Upper lobe of right lung (tissue), 1 donor: ENCODE measurements around the gene TGFB1I1. TPM values are rescaled to one million over a fixed set of nuclear protein-coding genes. Genes with fewer than 3 reads are reported as not detected.

Source experiments
- ATAC-seq: fragments of 200-7000 bp; cut with Tn5 transposase; one replicate; pipeline ENCODE4 v1.9.1; 2020; ENCODE audit warnings: mild to moderate bottlenecking, moderate library complexity
- DNase-seq: peaks from one replicate; pipeline ENCODE4 v3.0.0-alpha.2; 2020
- H3K27ac ChIP-seq: fragments of 200-600 bp; one replicate; pipeline ENCODE4 v1.8.0; 2022
- H3K27me3 ChIP-seq: fragments of 200-600 bp; one replicate; pipeline ENCODE4 v1.8.0; 2022; ENCODE audit warnings: mild to moderate bottlenecking
- H3K36me3 ChIP-seq: fragments of 200-600 bp; one replicate; pipeline ENCODE4 v1.8.0; 2022
- H3K4me1 ChIP-seq: fragments of 200-600 bp; one replicate; pipeline ENCODE4 v1.8.0; 2022
- H3K4me3 ChIP-seq: fragments of 200-600 bp; one replicate; pipeline ENCODE4 v1.8.0; 2022; ENCODE audit warnings: mild to moderate bottlenecking
- H3K9me3 ChIP-seq: fragments of 200-600 bp; one replicate; pipeline ENCODE4 v1.8.0; 2022
- intact Hi-C: fragments of 100-400 bp; cut with DNase I; formaldehyde crosslinking; loops from one replicate; pipeline ENCODE4 v1.11.0; 2022
- total RNA-seq: library from RNA; stranded (reverse); fragmentation: NEBNext Ultra II Directional; extraction: Animal tissue kit (Norgen Biotek cat#: 25700); gene quantifications from one replicate; pipeline ENCODE4 v1.2.1, GENCODE V29; 2021
- TF ChIP-seq, protein P1 (sequence below): fragments of 200-600 bp; IDR thresholded peaks from one replicate; pipeline ENCODE4 v1.8.0; 2022; ENCODE audit warnings: antibody characterized with exemption
- donor health status: DM: no; HTN: yes; CAD: no; lungs with severe emphysema.

TGFB1I1 gene
- total RNA-seq, 1 donor from 2014 or later = 49.9 TPM

DNA sequence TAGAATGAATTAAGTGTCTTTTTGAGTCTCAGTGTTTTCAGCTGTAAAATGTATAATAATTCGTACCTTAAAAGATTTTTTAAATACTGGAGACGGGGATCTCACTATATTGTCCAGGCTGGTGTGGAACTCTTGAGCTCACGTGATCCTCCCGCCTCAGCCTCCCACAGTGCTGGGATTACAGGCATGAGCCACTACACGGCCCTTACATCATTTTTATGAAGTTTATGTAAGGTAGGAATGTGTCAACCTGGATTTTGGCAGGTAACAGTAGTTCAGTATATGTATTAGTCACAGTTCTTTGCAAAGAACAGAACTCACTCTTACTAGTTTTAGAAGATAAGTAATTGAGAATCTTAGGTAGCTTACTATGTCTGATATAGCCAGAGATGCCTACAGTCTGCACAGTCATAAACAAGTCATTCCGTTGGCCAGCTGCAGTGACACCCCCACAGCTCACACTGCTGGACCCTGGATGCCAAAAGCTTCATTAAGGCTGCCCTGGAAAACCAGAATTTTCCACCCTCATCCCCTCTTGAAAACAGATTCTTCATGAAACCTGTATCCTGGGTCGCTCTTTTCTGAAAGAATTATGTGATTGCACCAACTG is 43.2 kb upstream of the TGFB1I1 start:
- Histone ChIP-seq H3K9me3 (no peaks in the 10 kb centered on the region), H3K4me3 (no peak overlapping the region), H3K4me1 (peaks cover 4% of the 10 kb centered on the region), H3K36me3 (no peaks in the 10 kb centered on the region), H3K27ac (no peak overlapping the region), H3K27me3 (no peaks in the 10 kb centered on the region)
- DNase-seq (no peak), ATAC-seq (no peak)
- TF ChIP-seq, protein P1, sequence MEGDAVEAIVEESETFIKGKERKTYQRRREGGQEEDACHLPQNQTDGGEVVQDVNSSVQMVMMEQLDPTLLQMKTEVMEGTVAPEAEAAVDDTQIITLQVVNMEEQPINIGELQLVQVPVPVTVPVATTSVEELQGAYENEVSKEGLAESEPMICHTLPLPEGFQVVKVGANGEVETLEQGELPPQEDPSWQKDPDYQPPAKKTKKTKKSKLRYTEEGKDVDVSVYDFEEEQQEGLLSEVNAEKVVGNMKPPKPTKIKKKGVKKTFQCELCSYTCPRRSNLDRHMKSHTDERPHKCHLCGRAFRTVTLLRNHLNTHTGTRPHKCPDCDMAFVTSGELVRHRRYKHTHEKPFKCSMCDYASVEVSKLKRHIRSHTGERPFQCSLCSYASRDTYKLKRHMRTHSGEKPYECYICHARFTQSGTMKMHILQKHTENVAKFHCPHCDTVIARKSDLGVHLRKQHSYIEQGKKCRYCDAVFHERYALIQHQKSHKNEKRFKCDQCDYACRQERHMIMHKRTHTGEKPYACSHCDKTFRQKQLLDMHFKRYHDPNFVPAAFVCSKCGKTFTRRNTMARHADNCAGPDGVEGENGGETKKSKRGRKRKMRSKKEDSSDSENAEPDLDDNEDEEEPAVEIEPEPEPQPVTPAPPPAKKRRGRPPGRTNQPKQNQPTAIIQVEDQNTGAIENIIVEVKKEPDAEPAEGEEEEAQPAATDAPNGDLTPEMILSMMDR = no peak
- intact Hi-C loops = no loop called here

DNA sequence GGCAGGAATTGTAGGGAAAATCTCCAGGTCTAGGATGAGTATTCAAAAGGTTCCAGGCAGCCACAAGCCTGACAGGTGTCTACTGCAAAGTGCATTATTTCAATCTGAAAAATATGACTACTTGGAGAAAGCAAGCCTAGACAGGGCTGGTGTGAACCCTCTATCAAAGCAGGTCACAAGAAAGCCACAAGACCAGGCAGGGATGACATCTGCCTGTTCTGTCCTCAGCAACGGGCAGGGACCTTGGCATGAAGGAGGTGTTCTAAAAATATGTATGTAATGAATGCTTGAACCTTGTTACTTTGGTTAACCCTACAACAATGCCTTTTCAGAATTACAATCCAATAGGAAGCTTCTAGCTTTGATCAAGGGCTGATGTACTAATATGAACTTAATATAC is 42.6 kb upstream of the TGFB1I1 start:
- H3K4me3 ChIP-seq = no peak overlapping the region
- H3K9me3 ChIP-seq = no peaks in the 10 kb centered on the region
- intact Hi-C loops = no loop called here
- no peak for DNase-seq
- H3K36me3 ChIP-seq = no peaks in the 10 kb centered on the region
- TF ChIP-seq, protein P1 = no peak
- no peak for ATAC-seq
- H3K4me1 ChIP-seq = peaks cover 4% of the 10 kb centered on the region
- H3K27ac ChIP-seq = no peak overlapping the region
- H3K27me3 ChIP-seq = no peaks in the 10 kb centered on the region

DNA sequence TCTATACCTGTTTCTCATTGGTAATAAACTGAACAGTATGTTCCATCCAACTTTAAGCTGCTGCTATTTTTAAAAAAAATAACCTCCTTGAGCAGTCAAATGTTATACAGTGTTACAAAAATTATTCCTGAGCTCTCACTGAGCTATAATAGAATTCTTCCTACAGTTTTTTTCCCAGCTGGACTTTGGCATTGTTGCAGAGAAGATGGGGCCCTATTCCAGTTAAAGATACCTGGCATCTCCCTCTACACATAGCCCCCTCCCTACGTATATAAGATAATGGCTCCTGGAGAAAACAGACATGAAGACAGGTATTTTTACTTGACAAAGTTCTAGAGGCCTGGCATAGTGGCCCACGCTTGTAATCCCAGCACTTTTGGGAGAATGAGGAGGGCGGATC is 42.2 kb upstream of the TGFB1I1 start:
- no peak for DNase-seq
- H3K4me1 ChIP-seq = peaks cover 4% of the 10 kb centered on the region

DNA sequence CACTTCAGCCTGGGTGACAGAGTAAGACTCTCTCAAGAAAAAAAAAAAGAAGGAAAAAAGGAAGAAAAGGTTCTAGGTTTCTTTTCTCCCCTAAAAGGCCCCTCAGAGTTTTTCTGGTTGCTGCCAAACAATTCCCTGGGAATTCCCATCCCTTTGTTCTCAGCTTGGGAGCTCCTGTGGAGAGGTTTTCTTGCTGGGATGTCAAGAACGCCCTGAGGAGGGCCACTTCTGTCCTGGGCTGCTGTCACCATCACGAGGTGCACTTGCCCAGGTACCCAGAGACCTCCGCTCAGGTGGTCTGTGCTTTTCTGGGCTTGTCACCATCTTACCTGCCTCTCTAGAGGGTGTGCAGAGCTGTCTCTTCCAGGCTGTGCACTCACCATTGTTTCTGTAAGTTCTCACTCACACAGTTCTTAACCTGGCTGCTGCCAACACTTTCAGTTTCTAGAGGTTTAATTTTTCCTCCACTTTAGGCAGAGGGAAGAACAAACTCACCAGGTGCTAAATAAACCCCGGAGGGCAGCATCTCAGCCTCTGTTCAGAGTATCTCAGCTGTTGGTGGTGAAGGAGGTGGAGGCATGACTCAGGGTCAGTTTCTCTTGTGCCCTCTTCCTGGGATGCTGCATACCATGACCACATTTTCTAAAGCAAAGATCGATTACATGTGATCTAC is 41.4 kb upstream of the TGFB1I1 start:
- TF ChIP-seq, protein P1 = no peak
- H3K4me1 ChIP-seq = peaks cover 4% of the 10 kb centered on the region
- H3K36me3 ChIP-seq = no peaks in the 10 kb centered on the region
- H3K27me3 ChIP-seq = no peaks in the 10 kb centered on the region
- H3K4me3 ChIP-seq = no peak overlapping the region
- DNase-seq (no peak), ATAC-seq (no peak)
- intact Hi-C loops = no loop called here
- H3K27ac ChIP-seq = no peak overlapping the region
- H3K9me3 ChIP-seq = no peaks in the 10 kb centered on the region

More for the DNA sequence above, 42.2 kb upstream of the TGFB1I1 start:
- ATAC-seq = no peak
- no peak overlapping the region for H3K27ac ChIP-seq
- TF ChIP-seq, protein P1 = no peak
- H3K36me3 ChIP-seq = no peaks in the 10 kb centered on the region
- H3K27me3 ChIP-seq = no peaks in the 10 kb centered on the region
- H3K9me3 ChIP-seq = no peaks in the 10 kb centered on the region
- no peak overlapping the region for H3K4me3 ChIP-seq
- intact Hi-C loops = no loop called here

DNA sequence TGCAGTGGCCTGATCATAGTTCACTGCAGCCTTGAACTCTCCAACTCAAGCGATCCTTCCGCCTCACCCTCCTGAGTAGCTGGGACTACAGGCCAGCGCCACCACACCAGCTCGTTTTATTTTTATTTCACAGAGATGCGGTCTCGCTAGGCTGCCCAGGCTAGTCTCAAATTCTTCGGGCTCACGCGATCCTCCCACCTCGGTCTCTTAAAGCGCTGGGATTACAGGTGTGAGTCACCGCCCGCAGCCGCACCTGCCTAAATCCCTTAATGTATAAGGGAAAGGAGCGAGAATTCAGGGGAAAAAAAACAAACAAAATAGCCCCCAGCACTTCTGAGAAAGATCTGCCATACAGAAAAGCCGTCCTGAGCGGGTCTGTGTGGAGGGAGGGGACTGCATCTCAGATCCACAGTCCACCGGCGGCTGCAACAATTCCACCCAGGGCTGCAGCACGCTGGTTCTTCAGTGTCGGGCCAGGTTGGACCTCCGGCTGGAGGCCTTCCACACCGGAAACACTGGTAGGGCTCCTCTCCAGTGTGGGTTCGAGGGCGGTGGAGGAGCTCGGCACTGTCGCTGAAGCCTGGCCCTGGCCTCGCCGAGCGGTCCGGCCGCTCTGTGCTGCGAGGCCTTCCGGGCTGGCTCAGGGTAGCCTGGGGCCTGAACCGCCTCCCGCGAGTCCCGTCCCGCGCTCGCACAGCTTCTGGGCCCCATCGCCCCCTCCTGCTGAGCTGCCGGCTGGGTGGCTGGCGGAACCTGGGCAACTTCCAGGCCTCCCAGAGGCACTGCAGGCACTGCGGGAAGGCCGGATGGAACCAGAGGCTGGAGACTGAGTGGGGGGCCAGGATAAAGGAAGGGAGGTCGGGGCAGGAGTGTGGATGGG is 36.4 kb upstream of the TGFB1I1 start:
- peak; percentile 45 for ATAC-seq
- Histone ChIP-seq H3K27ac (no peak overlapping the region), H3K4me3 (no peak overlapping the region), H3K9me3 (no peaks in the 10 kb centered on the region), H3K36me3 (no peaks in the 10 kb centered on the region), H3K27me3 (no peaks in the 10 kb centered on the region), H3K4me1 (no peaks in the 10 kb centered on the region)
- DNase-seq = no peak
- TF ChIP-seq, protein P1 = no peak
- intact Hi-C loops = no loop called here
